NCI-H446 (cell line): ENCODE data around the gene SHC2.
"Not testable (repeated sequence)": the region's sequence is repeated elsewhere in the genome, so short reads cannot be mapped to it uniquely, and the experiment has no call there.

ENCODE experiments used
- DNase-seq, 2 experiments: peaks; one replicate each; lab custom pipeline; 2025; lab: John Stamatoyannopoulos, UW

The SHC2 gene

GRCh38 chr19:389255-389934 lies 71.4 kb downstream of the SHC2 start:
- no peak for DNase-seq

GRCh38 chr19:388691-389090 lies 72.1 kb downstream of the SHC2 start:
- DNase-seq: no peak

- no peak for DNase-seq
Observed at GRCh38 chr19:387777-388176, 73.1 kb downstream of the SHC2 start.

DNA sequence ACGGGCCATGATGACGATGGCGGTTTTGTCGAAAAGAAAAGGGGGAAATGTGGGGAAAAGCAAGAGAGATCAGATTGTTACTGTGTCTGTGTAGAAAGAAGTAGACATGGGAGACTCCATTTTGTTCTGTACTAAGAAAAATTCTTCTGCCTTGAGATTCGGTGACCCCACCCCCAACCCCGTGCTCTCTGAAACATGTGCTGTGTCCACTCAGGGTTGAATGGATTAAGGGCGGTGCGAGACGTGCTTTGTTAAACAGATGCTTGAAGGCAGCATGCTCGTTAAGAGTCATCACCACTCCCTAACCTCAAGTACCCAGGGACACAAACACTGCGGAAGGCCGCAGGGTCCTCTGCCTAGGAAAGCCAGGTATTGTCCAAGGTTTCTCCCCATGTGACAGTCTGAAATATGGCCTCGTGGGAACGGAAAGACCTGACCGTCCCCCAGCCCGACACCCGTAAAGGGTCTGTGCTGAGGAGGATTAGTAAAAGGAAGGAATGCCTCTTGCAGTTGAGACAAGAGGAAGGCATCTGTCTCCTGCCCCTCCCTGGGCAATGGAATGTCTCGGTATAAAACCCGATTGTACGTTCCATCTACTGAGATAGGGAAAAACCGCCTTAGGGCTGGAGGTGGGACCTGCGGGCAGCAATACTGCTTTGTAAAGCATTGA lies 74.1 kb downstream of the SHC2 start:
- not testable (repeated sequence) for DNase-seq

GRCh38 chr19:386189-386588 lies 74.6 kb downstream of the SHC2 start:
- DNase-seq: not testable (repeated sequence)

GRCh38 chr19:384799-385169 lies 76.0 kb downstream of the SHC2 start:
- DNase-seq: no peak

- DNase-seq: no peak
Observed at GRCh38 chr19:383922-384798, 76.7 kb downstream of the SHC2 start.

DNA sequence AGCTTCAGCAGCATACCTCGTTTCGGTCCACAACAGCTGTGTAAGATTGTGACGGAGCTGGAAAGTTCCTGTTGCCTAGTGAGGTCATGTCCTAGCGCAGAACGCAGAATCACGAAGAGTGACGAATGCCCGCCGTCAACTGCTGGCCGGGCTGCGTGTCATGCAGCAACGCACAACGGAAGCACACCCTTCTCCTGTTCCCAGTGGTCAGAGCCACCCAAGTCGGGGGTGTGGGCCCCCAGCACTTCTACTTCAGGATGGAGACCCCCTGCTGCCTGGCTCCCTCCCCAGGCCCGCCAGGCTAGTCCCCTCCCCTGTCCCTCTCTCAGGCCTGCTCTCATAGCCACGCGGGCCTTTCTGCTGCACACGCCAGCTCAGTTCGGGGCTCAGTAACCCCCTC lies 77.8 kb downstream of the SHC2 start:
- DNase-seq: no peak

GRCh38 chr19:382578-382977 lies 78.3 kb downstream of the SHC2 start:
- not testable (repeated sequence) for DNase-seq

- not testable (repeated sequence) for DNase-seq
Observed at GRCh38 chr19:381901-382300, 78.9 kb downstream of the SHC2 start.

DNA sequence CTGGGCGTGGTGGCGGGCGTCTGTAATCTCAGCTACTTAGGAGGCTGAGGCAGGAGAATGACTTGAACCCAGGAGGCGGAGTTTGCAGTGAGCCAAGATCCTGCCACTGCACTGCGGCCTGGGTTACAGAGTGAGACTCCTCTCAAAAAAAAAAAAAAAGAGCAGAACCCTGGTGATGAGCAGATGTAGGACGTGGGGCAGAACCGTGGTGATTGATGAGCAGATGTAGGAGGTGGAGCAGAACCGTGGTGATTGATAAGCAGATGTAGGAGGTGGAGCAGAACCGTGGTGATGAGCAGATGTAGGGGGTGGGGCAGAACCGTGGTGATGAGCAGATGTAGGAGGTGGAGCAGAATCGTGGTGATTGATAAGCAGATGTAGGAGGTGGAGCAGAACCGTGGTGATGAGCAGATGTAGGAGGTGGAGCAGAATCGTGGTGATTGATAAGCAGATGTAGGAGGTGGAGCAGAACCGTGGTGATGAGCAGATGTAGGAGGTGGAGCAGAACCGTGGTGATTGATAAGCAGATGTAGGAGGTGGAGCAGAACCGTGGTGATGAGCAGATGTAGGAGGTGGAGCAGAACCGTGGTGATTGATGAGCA lies 80.1 kb downstream of the SHC2 start:
- not testable (repeated sequence) for DNase-seq

GRCh38 chr19:379796-380195 lies 81.0 kb downstream of the SHC2 start:
- DNase-seq: no peak

GRCh38 chr19:378706-379105 lies 82.1 kb downstream of the SHC2 start:
- no peak for DNase-seq

DNA sequence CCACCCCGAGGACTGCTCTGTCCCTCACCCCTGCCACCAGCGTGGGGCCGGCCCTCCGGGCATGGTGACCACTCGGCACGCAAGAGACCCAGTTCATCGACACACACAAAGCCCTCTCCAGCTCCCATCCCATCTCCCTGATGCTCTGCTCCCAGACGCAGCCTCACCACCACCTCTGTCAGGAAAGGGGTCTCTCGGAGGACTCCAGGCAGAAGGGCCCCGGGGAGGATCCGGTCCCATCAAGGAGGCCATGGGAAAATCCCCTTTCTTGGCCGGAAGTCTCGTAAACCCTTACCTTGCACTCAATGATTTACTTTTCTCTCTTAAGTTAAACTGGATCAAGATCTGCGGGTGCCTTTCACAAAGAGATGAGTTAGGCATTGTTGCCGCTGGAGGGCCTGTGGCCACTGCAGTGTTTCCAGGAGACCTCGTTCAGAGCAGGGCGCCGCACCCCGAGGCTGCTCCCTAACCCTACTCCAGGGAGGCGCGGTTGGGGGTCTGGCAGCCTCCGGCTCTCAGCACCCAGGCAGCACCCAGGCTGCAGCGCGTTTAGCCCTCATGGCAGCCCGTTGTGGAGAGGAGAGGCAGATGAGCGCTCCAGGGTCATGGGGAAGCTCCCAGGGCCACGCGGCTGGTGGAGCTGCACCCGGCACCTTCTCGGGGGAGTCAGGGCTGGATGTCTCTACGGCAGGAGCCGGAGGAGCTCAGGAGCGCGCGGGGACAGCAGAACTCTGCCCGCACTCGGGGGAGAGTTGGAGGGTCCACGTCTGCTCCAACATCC lies 82.8 kb downstream of the SHC2 start:
- DNase-seq: no peak

GRCh38 chr19:376111-376470 lies 84.7 kb downstream of the SHC2 start:
- no peak for DNase-seq

- DNase-seq: no peak
Observed at GRCh38 chr19:375395-376110, 85.3 kb downstream of the SHC2 start.

- no peak for DNase-seq
Observed at GRCh38 chr19:374886-375235, 86.0 kb downstream of the SHC2 start.

- DNase-seq: peak in 1 of 2 experiments; percentile 26
Observed at GRCh38 chr19:374183-374885, 86.5 kb downstream of the SHC2 start.

DNA sequence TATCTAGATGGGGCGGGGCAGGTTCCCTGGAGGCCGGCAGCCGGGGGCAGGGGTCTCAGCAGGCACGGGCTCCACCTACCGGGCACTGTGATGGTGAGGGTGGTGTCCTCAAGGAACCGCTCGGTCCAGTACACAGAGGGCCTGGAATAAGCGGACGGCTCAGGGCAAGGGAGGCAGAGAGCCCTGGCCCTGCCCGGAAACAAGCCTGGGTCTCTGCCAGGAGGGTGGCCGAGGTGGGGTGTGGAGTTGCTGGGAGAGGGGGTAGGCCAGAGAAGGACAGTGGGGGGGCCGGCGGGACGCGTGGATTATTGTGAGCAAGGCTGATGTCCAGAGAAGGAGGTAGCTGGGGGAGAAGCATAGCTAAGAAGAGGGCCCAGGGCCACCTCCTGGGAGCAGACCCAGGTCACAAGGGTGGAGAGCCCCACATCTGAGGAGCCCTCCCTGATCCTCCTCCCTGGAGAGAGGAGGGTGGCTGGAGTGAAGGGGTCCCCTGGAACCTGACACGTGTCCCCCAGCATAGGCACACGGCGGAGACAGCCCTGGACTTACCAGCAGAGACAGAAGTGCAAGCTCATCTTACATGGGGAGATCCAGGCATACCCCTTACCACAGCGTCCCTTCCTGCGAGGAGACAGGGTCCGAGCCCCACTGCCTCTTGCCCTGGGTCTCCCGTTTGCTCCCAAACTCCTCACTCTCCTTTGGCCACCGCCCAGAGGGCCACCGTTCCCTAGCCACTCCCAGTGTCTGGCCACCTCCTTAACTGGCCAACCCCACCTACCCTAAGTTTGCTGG lies 87.2 kb downstream of the SHC2 start:
- DNase-seq: no peak
